Colonic mucosa (tissue), 4 donors: ENCODE results near the gene WDR82. TPM values are rescaled to one million over a fixed set of nuclear protein-coding genes. Genes with fewer than 3 reads are reported as not detected.

ENCODE experiments used
- DNase-seq: peaks from one replicate; pipeline ENCODE4 v3.0.0-alpha.2; 2020
- H3K27ac ChIP-seq: fragments of 200-600 bp; one replicate; pipeline ENCODE4 v1.8.0; 2021
- H3K27me3 ChIP-seq: fragments of 200-600 bp; one replicate; pipeline ENCODE4 v1.8.0; 2021
- H3K36me3 ChIP-seq: fragments of 200-600 bp; one replicate; pipeline ENCODE4 v1.8.0; 2021
- H3K4me1 ChIP-seq: fragments of 200-600 bp; one replicate; pipeline ENCODE4 v1.8.0; 2021; ENCODE audit warnings: mild to moderate bottlenecking
- H3K4me3 ChIP-seq: fragments of 200-600 bp; one replicate; pipeline ENCODE4 v1.8.0; 2021
- H3K9ac ChIP-seq, 2 donors: one replicate each; pipeline ENCODE4 v1.7.0; 2013; ENCODE audit warnings: control low read depth in 2 of 2, low read depth in 2 of 2, low read length in 2 of 2
- H3K9me3 ChIP-seq: fragments of 200-600 bp; one replicate; pipeline ENCODE4 v1.8.0; 2021
- intact Hi-C: fragments of 100-400 bp; cut with DNase I; formaldehyde crosslinking; loops from one replicate; pipeline ENCODE4 v1.14.1; 2022
- total RNA-seq, 2 donors: library from RNA; stranded (reverse); fragmentation: NEBNext Ultra II Directional in 1 of 2; extraction: Animal tissue kit (Norgen Biotek cat#: 25700) in 1 of 2; gene quantifications; one replicate each; pipeline ENCODE4 v1.2.1, GENCODE V29; 2021
- TF ChIP-seq, protein P1 (sequence below): fragments of 200-600 bp; IDR thresholded peaks from one replicate; pipeline ENCODE4 v1.8.0; 2022; ENCODE audit warnings: antibody characterized with exemption, mild to moderate bottlenecking
- donor health status: healthy.
- donor health status: DM: no; HTN: no; CAD: no.
- donor health status: DM: no; HTN: no; CAD: no.

Gene WDR82
- total RNA-seq, 2 donors from 2014 or later = 65.7 to 67.0 TPM

DNA sequence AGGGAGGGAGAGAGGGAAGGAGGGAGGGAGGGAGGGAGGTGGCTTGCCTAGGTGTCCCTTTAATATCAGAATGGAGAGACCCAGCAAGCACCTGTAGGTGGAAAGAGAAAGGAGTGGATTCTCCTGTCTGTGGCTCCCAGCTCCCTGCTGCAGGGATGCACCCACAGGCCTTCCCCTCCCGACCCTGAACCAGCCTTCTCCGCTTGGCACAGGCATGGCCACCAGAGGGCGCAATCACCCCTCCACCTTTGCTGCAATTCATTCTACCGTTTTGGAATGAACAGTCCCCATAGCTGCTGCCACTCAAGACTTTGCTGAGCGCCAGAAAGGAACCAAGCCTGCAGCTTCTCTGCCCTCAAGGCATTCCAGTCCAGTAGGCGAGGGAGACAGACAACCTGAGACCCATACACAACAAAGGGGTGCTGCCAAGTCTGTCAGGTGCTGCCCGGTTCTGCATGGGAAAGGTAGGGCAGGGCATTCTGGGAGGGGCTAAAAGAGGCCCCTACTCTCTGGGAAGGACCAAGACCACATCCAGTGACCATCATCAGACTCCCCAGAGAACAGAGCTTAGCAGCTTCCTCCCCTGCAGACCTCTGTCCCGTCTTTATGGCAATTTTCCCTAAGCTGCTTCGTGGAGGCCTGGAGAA lies 57.9 kb downstream of the WDR82 start:
- Histone ChIP-seq H3K9ac (no peak overlapping the region), H3K27ac (no peak overlapping the region), H3K36me3 (no peaks in the 10 kb centered on the region), H3K9me3 (no peaks in the 10 kb centered on the region), H3K27me3 (no peaks in the 10 kb centered on the region), H3K4me3 (no peak overlapping the region), H3K4me1 (peaks cover 22% of the 10 kb centered on the region)
- TF ChIP-seq, protein P1, sequence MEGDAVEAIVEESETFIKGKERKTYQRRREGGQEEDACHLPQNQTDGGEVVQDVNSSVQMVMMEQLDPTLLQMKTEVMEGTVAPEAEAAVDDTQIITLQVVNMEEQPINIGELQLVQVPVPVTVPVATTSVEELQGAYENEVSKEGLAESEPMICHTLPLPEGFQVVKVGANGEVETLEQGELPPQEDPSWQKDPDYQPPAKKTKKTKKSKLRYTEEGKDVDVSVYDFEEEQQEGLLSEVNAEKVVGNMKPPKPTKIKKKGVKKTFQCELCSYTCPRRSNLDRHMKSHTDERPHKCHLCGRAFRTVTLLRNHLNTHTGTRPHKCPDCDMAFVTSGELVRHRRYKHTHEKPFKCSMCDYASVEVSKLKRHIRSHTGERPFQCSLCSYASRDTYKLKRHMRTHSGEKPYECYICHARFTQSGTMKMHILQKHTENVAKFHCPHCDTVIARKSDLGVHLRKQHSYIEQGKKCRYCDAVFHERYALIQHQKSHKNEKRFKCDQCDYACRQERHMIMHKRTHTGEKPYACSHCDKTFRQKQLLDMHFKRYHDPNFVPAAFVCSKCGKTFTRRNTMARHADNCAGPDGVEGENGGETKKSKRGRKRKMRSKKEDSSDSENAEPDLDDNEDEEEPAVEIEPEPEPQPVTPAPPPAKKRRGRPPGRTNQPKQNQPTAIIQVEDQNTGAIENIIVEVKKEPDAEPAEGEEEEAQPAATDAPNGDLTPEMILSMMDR = peak; percentile 93
- peak; percentile 88 for DNase-seq
- intact Hi-C loops = no loop called here

DNA sequence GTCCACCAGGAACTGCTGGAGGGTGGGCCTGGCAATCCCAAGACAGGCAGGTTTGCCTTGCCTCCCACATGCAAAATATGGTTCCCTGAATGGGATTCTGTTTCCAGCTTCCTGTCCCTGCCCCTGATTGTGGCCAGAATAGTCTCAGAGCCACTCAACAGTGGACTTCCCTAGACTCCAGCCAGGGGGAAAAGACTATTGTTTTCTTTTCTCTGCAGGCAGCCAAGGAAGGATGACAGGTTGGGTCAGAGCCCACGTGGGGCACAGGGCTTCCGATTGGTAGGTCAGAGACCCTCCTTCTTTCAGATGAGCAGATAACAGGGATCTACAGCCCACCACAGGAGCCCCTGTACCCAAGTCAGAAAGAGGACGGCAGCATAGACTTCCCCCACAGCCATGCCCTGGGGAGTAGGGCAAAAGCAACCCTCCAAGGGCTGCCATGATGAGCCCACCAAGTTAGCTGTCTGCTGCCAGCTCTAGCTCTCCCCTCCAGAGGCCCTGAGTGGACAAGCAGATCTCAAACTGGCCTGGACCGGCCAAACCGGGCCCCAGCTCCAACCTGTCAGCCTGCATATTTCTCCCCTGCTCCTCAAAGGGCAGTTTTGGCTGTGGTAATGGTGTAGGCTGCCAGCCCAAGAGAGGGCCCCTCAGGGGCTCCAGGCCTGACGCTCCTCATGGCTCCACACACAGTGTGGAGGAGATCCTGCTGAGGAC lies 59.4 kb downstream of the WDR82 start:
- intact Hi-C loops = loop anchor here (10.0 kb wide), 1 partner anchor 64 kb away; the partner anchor contains the start of gene POC1A
- no peak overlapping the region for H3K27ac ChIP-seq
- H3K36me3 ChIP-seq = no peaks in the 10 kb centered on the region
- no peak for DNase-seq
- H3K4me3 ChIP-seq = no peak overlapping the region
- no peaks in the 10 kb centered on the region for H3K27me3 ChIP-seq
- H3K4me1 ChIP-seq = peaks cover 22% of the 10 kb centered on the region
- H3K9me3 ChIP-seq = no peaks in the 10 kb centered on the region
- H3K9ac ChIP-seq = peak overlapping the region in 1 of 2 donors; percentile 9
- TF ChIP-seq, protein P1 = no peak

DNA sequence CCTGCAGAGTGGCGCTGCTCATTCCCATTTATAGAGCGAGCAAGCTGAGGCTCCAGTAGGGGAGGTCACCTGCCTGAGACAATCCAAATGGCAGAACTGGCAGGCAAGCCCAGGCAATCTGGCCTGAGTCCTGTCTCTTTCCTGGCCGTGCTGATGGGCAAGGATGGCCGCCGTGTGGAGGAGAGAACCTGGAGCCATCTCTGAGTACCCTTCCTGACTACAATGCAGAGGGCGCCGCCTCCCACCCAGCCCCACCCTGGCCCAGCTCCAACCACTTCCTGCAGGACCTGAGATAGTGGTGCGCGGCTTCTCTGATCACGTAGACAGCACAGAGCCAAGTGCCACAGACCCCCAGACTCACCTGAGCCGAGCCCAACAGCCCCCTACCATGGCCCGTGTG lies 60.0 kb downstream of the WDR82 start:
- Histone ChIP-seq H3K4me1 (peaks cover 22% of the 10 kb centered on the region), H3K27ac (peak overlapping the region; percentile 85), H3K36me3 (no peaks in the 10 kb centered on the region), H3K27me3 (no peaks in the 10 kb centered on the region), H3K9me3 (no peaks in the 10 kb centered on the region), H3K4me3 (no peak overlapping the region), H3K9ac (peak overlapping the region in 1 of 2 donors; percentile 9)
- no peak for DNase-seq
- intact Hi-C loops = loop anchor here (10.0 kb wide), 1 partner anchor 64 kb away; the partner anchor contains the start of gene POC1A
- TF ChIP-seq, protein P1 = no peak

DNA sequence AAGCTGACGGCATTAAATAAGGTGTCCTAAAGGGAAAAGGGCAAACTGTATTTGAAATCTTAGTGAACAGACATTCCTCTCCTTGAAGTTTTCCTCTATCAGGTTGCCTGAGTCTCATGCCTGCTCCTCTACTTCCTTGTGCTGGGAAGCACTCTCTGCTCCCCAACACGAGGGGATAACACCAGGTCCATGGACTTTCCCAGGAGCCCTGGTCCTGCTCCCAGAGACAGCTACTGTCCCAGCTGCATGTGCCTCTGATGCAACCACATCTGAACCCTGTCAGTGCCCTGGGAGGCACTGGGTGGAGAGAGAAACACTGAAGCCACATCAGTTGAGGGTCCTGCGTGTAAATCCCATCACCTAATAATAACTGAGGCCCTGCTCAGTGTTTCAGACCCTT lies 60.4 kb downstream of the WDR82 start:
- DNase-seq = no peak
- Histone ChIP-seq H3K27me3 (no peaks in the 10 kb centered on the region), H3K9ac (peak overlapping the region in 1 of 2 donors; percentile 7), H3K27ac (peak overlapping the region; percentile 85), H3K36me3 (no peaks in the 10 kb centered on the region), H3K9me3 (no peaks in the 10 kb centered on the region), H3K4me1 (peaks cover 22% of the 10 kb centered on the region), H3K4me3 (no peak overlapping the region)
- TF ChIP-seq, protein P1 = no peak
- intact Hi-C loops = loop anchor here (10.0 kb wide), 1 partner anchor 63 kb away; the partner anchor contains the start of gene POC1A

DNA sequence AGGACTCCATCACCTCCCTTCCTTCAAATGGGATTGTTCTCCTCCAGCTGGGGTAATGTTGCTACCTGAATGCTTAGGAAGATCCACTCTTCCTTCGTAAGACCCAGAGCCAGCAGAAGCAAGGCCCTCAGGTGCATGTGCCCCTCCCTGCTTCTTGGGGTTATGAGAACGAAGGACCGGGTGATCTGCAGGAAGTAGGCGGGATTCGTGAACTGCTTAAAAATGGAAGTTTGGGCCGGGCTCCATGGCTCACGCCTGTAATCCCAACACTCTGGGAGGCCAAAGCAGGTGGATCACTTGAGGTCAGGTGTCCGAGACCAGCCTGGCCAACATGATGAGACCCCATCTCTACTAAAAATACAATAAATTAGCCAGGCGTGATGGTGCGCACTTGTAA lies 61.0 kb downstream of the WDR82 start:
- H3K4me1 ChIP-seq = peaks cover 22% of the 10 kb centered on the region

More for the DNA sequence above, 61.0 kb downstream of the WDR82 start:
- DNase-seq = no peak
- intact Hi-C loops = loop anchor here (10.0 kb wide), 1 partner anchor 63 kb away; the partner anchor contains the start of gene POC1A
- TF ChIP-seq, protein P1 = no peak
- H3K4me3 ChIP-seq = no peak overlapping the region
- H3K9me3 ChIP-seq = no peaks in the 10 kb centered on the region
- peak overlapping the region; percentile 85 for H3K27ac ChIP-seq
- H3K9ac ChIP-seq = peak overlapping the region in 1 of 2 donors; percentile 41
- peaks cover 5% of the 10 kb centered on the region for H3K36me3 ChIP-seq
- H3K27me3 ChIP-seq = no peaks in the 10 kb centered on the region
